SK-N-SH (cell line): ENCODE measurements around the gene AZIN2. TPM values are rescaled to one million over a fixed set of nuclear protein-coding genes. Genes with fewer than 3 reads are reported as not detected.

Experiments
- CTCF ChIA-PET: fragments of 300-600, 350-600 bp; formaldehyde crosslinking; extraction: SDS; loops from one replicate; lab custom pipeline; 2021; lab: Yijun Ruan, JAX
- POLR2A ChIA-PET: fragments of 350-600 bp; sonication (Branson Sonifier 250); formaldehyde crosslinking; extraction: SDS; loops from one replicate; lab custom pipeline; 2020; ENCODE audit warnings: antibody characterized with exemption, inconsistent platforms; lab: Yijun Ruan, JAX
- DNase-seq: peaks from one replicate; pipeline ENCODE4 v3.0.0; 2012
- H2AFZ ChIP-seq: fragments of 200-600 bp; sonication (generic); 2 replicates; pipeline ENCODE4 v1.8.1; 2016; ENCODE audit warnings: antibody characterized with exemption, mild to moderate bottlenecking, low read depth
- H3F3A ChIP-seq: fragments of 200-600 bp; sonication (generic); replicated peaks from 2 replicates; pipeline ENCODE3; 2016; ENCODE audit warnings: antibody characterized with exemption, mild to moderate bottlenecking; ENCODE audit not compliant: insufficient read depth
- H3K27ac ChIP-seq, 2 experiments: fragments of 200-500 bp in 1 of 2; fragments of 200-600 bp in 1 of 2; sonication (Bioruptor generic) in 1 of 2; sonication (generic), shearing (Covaris generic) in 1 of 2; 2 replicates each; pipeline versions ENCODE4 v1.5.1 to v1.6.1; 2014 to 2016; ENCODE audit warnings: low read depth in 2 of 2, inconsistent platforms in 1 of 2, low read length in 1 of 2, mild to moderate bottlenecking in 1 of 2, mixed read lengths in 1 of 2
- H3K27me3 ChIP-seq: fragments of 200-600 bp; sonication (generic), shearing (Covaris generic); 2 replicates; pipeline ENCODE4 v1.6.1; 2016; ENCODE audit warnings: mixed run types; ENCODE audit not compliant: insufficient read depth
- H3K36me3 ChIP-seq, 2 experiments: fragments of 200-500 bp in 1 of 2; fragments of 200-600 bp in 1 of 2; sonication (Bioruptor generic) in 1 of 2; sonication (generic) in 1 of 2; replicated peaks in 1 of 2; 2 replicates each; pipeline versions ENCODE3 to v1.5.1; 2014 to 2016; ENCODE audit warnings: low read length in 1 of 2, mild to moderate bottlenecking in 1 of 2; ENCODE audit not compliant: insufficient read depth in 2 of 2, control insufficient read depth in 1 of 2
- H3K4me1 ChIP-seq, 2 experiments: fragments of 200-500 bp in 1 of 2; fragments of 200-600 bp in 1 of 2; sonication (Bioruptor generic) in 1 of 2; sonication (generic), shearing (Covaris generic) in 1 of 2; 2 replicates each; pipeline versions ENCODE4 v1.5.1 to v1.6.1; 2014 to 2016; ENCODE audit warnings: low read depth in 1 of 2, low read length in 1 of 2, mixed run types in 1 of 2; ENCODE audit not compliant: insufficient read depth in 2 of 2, control insufficient read depth in 1 of 2
- H3K4me2 ChIP-seq: fragments of 200-600 bp; sonication (generic), shearing (Covaris generic); 2 replicates; pipeline ENCODE4 v1.6.1; 2017; ENCODE audit warnings: mixed run types
- H3K4me3 ChIP-seq, 2 experiments: fragments of 200-500 bp in 1 of 2; fragments of 200-600 bp in 1 of 2; sonication (Bioruptor generic) in 1 of 2; sonication (generic), shearing (Covaris generic) in 1 of 2; 2 replicates each; pipeline versions ENCODE4 v1.5.1 to v1.8.1; 2014 to 2016; ENCODE audit warnings: low read depth in 2 of 2, inconsistent platforms in 1 of 2, low read length in 1 of 2, mild to moderate bottlenecking in 1 of 2, mixed read lengths in 1 of 2, moderate library complexity in 1 of 2
- H3K79me2 ChIP-seq: fragments of 200-600 bp; sonication (generic); 2 replicates; pipeline ENCODE4 v1.8.1; 2017; ENCODE audit warnings: mild to moderate bottlenecking; ENCODE audit not compliant: insufficient read depth
- H3K9ac ChIP-seq: fragments of 200-600 bp; sonication (generic); 2 replicates; pipeline ENCODE4 v1.6.1; 2017; ENCODE audit warnings: mixed run types
- H3K9me2 ChIP-seq: fragments of 200-600 bp; sonication (generic); 2 replicates; pipeline ENCODE4 v1.6.1; 2017; ENCODE audit warnings: mixed run types
- H3K9me3 ChIP-seq: fragments of 200-600 bp; sonication (generic); 2 replicates; pipeline ENCODE4 v1.6.1; 2017; ENCODE audit warnings: mixed run types, mild to moderate bottlenecking, moderate library complexity
- H4K20me1 ChIP-seq: fragments of 200-600 bp; sonication (generic); 2 replicates; pipeline ENCODE4 v1.6.1; 2017; ENCODE audit warnings: mild to moderate bottlenecking, mixed run types; ENCODE audit not compliant: insufficient read depth
- EP300 ChIP-seq, 2 experiments: IDR thresholded peaks; 2 replicates each; pipeline versions ENCODE4 v1.4.0 to v1.6.1; 2012; ENCODE audit warnings: borderline replicate concordance in 1 of 2, low read depth in 1 of 2, low read length in 1 of 2
- EZH2phosphoT487 ChIP-seq: fragments of 200-600 bp; sonication (generic); IDR thresholded peaks from 2 replicates; pipeline ENCODE4 v1.6.1; 2017; ENCODE audit warnings: low read depth, mixed run types, mild to moderate bottlenecking, antibody characterized with exemption, moderate library complexity, borderline replicate concordance
- FOSL2 ChIP-seq: IDR thresholded peaks from 2 replicates; pipeline ENCODE4 v1.4.0; 2012; ENCODE audit warnings: low read depth, mild to moderate bottlenecking, moderate library complexity, borderline replicate concordance
- FOXJ3 ChIP-seq: sonication (generic); formaldehyde crosslinking; IDR thresholded peaks from 2 replicates; pipeline ENCODE4 v1.5.1; 2020; ENCODE audit warnings: mild to moderate bottlenecking, missing genetic modification reagents
- GATA2 ChIP-seq: sonication (generic); formaldehyde crosslinking; IDR thresholded peaks from 2 replicates; pipeline ENCODE4 v1.5.0; 2020; ENCODE audit warnings: mild to moderate bottlenecking, missing genetic modification reagents
- JUND ChIP-seq: IDR thresholded peaks from 2 replicates; pipeline ENCODE4 v1.4.0; 2012
- MXI1 ChIP-seq: IDR thresholded peaks from 2 replicates; pipeline ENCODE4 v1.6.1; 2012; ENCODE audit warnings: mild to moderate bottlenecking, low read depth, low read length, improper control_type of control experiment
- POLR2AphosphoS5 ChIP-seq: IDR thresholded peaks from 2 replicates; pipeline ENCODE4 v1.6.1; 2012; ENCODE audit warnings: low read depth, low read length
- RCOR1 ChIP-seq: fragments of 150-350 bp; IDR thresholded peaks from 2 replicates; pipeline ENCODE4 v1.6.1; 2017; ENCODE audit warnings: antibody characterized with exemption, low read length
- RXRA ChIP-seq: IDR thresholded peaks from 2 replicates; pipeline ENCODE4 v1.4.0; 2012; ENCODE audit warnings: low read depth, mild to moderate bottlenecking, borderline replicate concordance
- SIN3A ChIP-seq: IDR thresholded peaks from 2 replicates; pipeline ENCODE4 v1.6.1; 2012; ENCODE audit warnings: low read depth, mild to moderate bottlenecking, low read length, moderate library complexity, borderline replicate concordance
- TEAD4 ChIP-seq: IDR thresholded peaks from 2 replicates; pipeline ENCODE4 v1.4.0; 2012; ENCODE audit warnings: mild to moderate bottlenecking, borderline replicate concordance; ENCODE audit not compliant: insufficient read depth
- YY1 ChIP-seq: IDR thresholded peaks from 2 replicates; pipeline ENCODE4 v1.4.0; 2012; ENCODE audit warnings: low read depth, mild to moderate bottlenecking
- WGBS: methylation state at CpG from one replicate; pipeline ENCODE4 v1.1.6; 2017; ENCODE audit warnings: low lambda C conversion rate; 5-methylcytosine and 5-hydroxymethylcytosine counted together
- polyA plus RNA-seq, 3 experiments: library from polyadenylated mRNA; depleted of rRNA; stranded (reverse); fragments of >200 nt; gene quantifications; 2 replicates each; pipeline ENCODE4 v1.2.3, GENCODE V29; 2012
- TF ChIP-seq, protein P1 (sequence below): fragments of 200-600 bp; sonication (generic); IDR thresholded peaks from 2 replicates; pipeline ENCODE4 v1.6.1; 2017; ENCODE audit warnings: antibody characterized with exemption, mild to moderate bottlenecking, moderate library complexity
- TF ChIP-seq, protein P2 (sequence below): IDR thresholded peaks from 2 replicates; pipeline ENCODE4; 2012
- TF ChIP-seq, protein P3 (sequence below): fragments of 150-350 bp; IDR thresholded peaks from 2 replicates; pipeline ENCODE4 v1.6.1; 2017; ENCODE audit warnings: antibody characterized with exemption, low read length, low read depth, borderline replicate concordance
- TF ChIP-seq, protein P4 (sequence below): IDR thresholded peaks from 2 replicates; pipeline ENCODE4 v1.4.0; 2012; ENCODE audit warnings: low read depth, borderline replicate concordance

Gene AZIN2
- polyA plus RNA-seq, 1 of the 3 experiments (the other 2 are of a cell fraction), result 17.8 TPM

DNA sequence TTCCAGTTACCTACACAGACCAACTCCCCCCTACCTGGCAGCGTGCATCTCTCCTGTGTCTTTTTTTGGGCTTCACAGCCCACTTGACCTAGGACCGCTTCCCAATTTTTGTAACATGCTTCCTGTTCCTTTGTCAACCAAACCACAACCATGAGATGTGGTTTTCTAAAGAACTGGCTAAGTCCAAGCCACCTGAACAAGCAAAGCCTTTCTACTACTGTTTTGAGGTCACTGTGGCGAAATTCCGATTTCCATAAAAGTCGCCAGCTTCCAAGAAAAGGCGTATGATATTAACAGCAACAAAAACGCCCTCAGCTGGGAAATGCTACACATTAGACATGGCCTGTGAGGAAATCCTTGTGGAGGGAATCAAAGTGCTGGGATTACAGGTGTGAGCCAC is 31.6 kb upstream of the AZIN2 start:
- Histone ChIP-seq H2AFZ (no peak overlapping the region), H3K4me2 (no peak overlapping the region), H3K9ac (no peak overlapping the region), H3F3A (peaks cover 7% of the 10 kb centered on the region), H3K27ac (no peak overlapping the region), H3K27me3 (no peaks in the 10 kb centered on the region), H3K79me2 (no peaks in the 10 kb centered on the region), H3K36me3 (no peaks in the 10 kb centered on the region), H3K9me3 (no peaks in the 10 kb centered on the region), H4K20me1 (no peaks in the 10 kb centered on the region), H3K9me2 (no peaks in the 10 kb centered on the region), H3K4me1 (peaks cover 0 to 13% of the 10 kb centered on the region in 2 experiments; a peak in 1 of 4 replicates), H3K4me3 (no peak overlapping the region)
- WGBS, result 94% methylated on average over 7 of the region's 7 CpGs
- ChIA-PET POLR2A (no interaction called here), CTCF (interaction anchor here (1.0 to 3.6 kb wide), 4 partner anchors 19 to 157 kb away, joined by 3 to 15 read pairs (median 3); no protein-coding TSS in a partner anchor)
- no peak for TF ChIP-seq SIN3A
- TF ChIP-seq POLR2AphosphoS5, result no peak
- no peak for TF ChIP-seq EZH2phosphoT487
- TF ChIP-seq, protein P1, sequence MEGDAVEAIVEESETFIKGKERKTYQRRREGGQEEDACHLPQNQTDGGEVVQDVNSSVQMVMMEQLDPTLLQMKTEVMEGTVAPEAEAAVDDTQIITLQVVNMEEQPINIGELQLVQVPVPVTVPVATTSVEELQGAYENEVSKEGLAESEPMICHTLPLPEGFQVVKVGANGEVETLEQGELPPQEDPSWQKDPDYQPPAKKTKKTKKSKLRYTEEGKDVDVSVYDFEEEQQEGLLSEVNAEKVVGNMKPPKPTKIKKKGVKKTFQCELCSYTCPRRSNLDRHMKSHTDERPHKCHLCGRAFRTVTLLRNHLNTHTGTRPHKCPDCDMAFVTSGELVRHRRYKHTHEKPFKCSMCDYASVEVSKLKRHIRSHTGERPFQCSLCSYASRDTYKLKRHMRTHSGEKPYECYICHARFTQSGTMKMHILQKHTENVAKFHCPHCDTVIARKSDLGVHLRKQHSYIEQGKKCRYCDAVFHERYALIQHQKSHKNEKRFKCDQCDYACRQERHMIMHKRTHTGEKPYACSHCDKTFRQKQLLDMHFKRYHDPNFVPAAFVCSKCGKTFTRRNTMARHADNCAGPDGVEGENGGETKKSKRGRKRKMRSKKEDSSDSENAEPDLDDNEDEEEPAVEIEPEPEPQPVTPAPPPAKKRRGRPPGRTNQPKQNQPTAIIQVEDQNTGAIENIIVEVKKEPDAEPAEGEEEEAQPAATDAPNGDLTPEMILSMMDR, result no peak
- no peak for TF ChIP-seq RXRA
- no peak for TF ChIP-seq EP300 (IDR thresholded peaks at IDR 0.05; ENCODE audit: borderline replicate concordance in 1 of 2, low read depth in 1 of 2, low read length in 1 of 2)
- TF ChIP-seq GATA2 (CRISPR knock-in tag), result no peak
- no peak for DNase-seq

DNA sequence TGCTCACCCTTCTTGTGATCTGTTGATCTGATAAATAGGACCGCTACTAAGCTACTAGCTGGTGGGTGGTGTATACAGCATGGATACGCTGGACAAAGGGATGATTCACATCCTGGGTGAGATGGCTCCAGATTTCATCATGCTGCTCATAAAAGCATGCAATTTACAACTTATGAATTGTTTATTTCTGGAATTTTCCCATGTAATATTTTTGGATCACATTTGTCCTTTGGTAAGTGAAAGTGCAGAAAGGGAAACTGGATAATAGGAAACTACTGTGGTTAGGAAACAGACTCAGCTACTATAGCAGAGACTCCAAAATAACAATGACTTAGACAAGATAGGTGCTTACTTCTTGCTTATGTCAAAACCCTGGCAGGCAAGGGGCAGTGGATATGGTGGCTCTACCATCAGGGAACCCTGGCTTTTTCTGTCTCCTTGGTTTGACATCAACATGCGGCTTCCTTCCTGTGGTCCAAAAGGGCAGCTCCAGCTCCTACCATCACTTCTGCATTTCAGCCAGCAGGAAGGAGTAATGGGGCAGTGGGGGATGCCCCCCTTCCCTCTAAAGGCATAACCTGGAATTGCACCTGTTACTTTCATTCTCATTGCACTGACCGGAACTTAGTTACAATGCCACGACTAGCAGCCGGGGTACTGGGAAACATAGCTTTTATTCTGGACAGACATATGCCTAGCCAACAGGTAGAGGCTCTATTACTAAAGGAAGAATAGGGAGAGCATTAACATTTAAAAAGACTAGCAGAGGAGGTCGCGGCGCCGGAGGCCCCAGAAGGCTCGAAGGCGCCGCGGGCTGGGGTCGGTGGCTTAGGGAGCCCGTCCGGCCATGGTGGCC is 30.5 kb upstream of the AZIN2 start:
- H3K9me2 ChIP-seq, result no peaks in the 10 kb centered on the region
- ChIA-PET CTCF (interaction anchor here (1.1 to 1.4 kb wide), 2 partner anchors 36 to 116 kb away, joined by 3 to 5 read pairs; no protein-coding TSS in a partner anchor), POLR2A (no interaction called here)
- H3K79me2 ChIP-seq, result no peaks in the 10 kb centered on the region
- no peak for TF ChIP-seq POLR2AphosphoS5
- TF ChIP-seq, protein P2, sequence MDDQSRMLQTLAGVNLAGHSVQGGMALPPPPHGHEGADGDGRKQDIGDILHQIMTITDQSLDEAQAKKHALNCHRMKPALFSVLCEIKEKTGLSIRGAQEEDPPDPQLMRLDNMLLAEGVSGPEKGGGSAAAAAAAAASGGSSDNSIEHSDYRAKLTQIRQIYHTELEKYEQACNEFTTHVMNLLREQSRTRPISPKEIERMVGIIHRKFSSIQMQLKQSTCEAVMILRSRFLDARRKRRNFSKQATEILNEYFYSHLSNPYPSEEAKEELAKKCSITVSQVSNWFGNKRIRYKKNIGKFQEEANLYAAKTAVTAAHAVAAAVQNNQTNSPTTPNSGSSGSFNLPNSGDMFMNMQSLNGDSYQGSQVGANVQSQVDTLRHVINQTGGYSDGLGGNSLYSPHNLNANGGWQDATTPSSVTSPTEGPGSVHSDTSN, result 0 out of 2 replicates have a peak, but pooled peaks have one; percentile 11
- TF ChIP-seq FOXJ3 (CRISPR knock-in tag), result no peak
- peak; percentile 67 for TF ChIP-seq FOSL2
- no peak for TF ChIP-seq RCOR1
- no peak for TF ChIP-seq YY1
- TF ChIP-seq, protein P3, sequence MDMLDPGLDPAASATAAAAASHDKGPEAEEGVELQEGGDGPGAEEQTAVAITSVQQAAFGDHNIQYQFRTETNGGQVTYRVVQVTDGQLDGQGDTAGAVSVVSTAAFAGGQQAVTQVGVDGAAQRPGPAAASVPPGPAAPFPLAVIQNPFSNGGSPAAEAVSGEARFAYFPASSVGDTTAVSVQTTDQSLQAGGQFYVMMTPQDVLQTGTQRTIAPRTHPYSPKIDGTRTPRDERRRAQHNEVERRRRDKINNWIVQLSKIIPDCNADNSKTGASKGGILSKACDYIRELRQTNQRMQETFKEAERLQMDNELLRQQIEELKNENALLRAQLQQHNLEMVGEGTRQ, result no peak
- TF ChIP-seq TEAD4, result no peak
- TF ChIP-seq JUND, result 0 out of 2 replicates have a peak, but pooled peaks have one; percentile 19
- TF ChIP-seq MXI1, result no peak
- TF ChIP-seq, protein P4, sequence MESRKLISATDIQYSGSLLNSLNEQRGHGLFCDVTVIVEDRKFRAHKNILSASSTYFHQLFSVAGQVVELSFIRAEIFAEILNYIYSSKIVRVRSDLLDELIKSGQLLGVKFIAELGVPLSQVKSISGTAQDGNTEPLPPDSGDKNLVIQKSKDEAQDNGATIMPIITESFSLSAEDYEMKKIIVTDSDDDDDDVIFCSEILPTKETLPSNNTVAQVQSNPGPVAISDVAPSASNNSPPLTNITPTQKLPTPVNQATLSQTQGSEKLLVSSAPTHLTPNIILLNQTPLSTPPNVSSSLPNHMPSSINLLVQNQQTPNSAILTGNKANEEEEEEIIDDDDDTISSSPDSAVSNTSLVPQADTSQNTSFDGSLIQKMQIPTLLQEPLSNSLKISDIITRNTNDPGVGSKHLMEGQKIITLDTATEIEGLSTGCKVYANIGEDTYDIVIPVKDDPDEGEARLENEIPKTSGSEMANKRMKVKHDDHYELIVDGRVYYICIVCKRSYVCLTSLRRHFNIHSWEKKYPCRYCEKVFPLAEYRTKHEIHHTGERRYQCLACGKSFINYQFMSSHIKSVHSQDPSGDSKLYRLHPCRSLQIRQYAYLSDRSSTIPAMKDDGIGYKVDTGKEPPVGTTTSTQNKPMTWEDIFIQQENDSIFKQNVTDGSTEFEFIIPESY, result no peak
- no peak for DNase-seq
- H2AFZ ChIP-seq, result no peak overlapping the region
- peaks cover 5 to 13% of the 10 kb centered on the region in 2 experiments; a peak in 2 of 4 replicates for H3K4me1 ChIP-seq
- no peaks in the 10 kb centered on the region for H3K9me3 ChIP-seq
- H3K27me3 ChIP-seq, result no peaks in the 10 kb centered on the region
- WGBS, result 81% methylated on average over 15 of the region's 17 CpGs
- H4K20me1 ChIP-seq, result no peaks in the 10 kb centered on the region
- no peak overlapping the region for H3K4me3 ChIP-seq
- H3F3A ChIP-seq, result peaks cover 7% of the 10 kb centered on the region
- H3K27ac ChIP-seq, result peak overlapping the region in 1 of 2 experiments; percentile 64; a peak in 2 of 4 replicates
- peak overlapping the region; percentile 31 for H3K4me2 ChIP-seq
- H3K36me3 ChIP-seq, result no peaks in the 10 kb centered on the region
- H3K9ac ChIP-seq, result peak overlapping the region; percentile 26; the same call in 1 of the 2 replicates
